Measurements from ENCODE around the gene KRAS. TPM values are rescaled to one million over a fixed set of nuclear protein-coding genes. Genes with fewer than 3 reads are reported as not detected.
A peak's percentile ranks its signal among the peaks of the same experiment; 100 is the strongest.

The KRAS gene
- total RNA-seq, 1 experiment from 2014 or later, result 47.5 TPM

DNA sequence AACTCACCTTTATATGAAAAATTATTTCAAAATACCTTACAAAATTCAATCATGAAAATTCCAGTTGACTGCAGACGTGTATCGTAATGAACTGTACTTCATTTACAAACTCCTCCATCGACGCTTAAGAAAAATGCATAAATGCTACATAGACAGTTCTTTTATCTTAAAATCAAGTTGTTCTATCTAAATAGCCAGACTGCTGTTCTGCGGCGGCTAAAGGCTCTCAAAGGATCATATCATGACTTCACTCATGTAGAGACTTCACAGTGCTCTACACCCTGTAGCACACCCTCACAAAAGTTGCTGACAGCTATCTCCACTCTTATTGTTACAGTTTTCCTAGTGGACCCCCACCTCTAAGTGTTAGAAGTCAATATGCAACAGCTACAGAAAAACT lies 5.2 kb downstream of the KRAS start:
- Mint-ChIP-seq H3K27me3 (ENCODE audit: low read depth) (no peaks in the 10 kb centered on the region), H3K36me3 (ENCODE audit: insufficient read depth in 1 of 3, low read depth in 3 of 3) (peaks cover 1 to 35% (median 22%) of the 10 kb centered on the region in 3 experiments; a peak in 4 of 7 replicates), H3K27ac (0 out of 7 replicates have a peak overlapping the region, but pooled peaks of 1 of the 3 experiments have one; percentile 1), H3K9me3 (no peaks in the 10 kb centered on the region), H3K4me1 (peaks cover 11 to 24% of the 10 kb centered on the region in 2 experiments), H3K4me3 (no peak overlapping the region)
- H3K4me2 ChIP-seq (ENCODE audit: insufficient read depth, insufficient read length, low read length), result no peak overlapping the region
- H4K8ac ChIP-seq (replicated peaks; ENCODE audit: insufficient read length, low read depth, low read length), result no peak overlapping the region
- H3K9me3 ChIP-seq (ENCODE audit: control insufficient read depth, low read depth, low read length), result no peaks in the 10 kb centered on the region
- no peaks in the 10 kb centered on the region for H3K4me1 ChIP-seq (ENCODE audit: insufficient read depth, low read length)
- no peak overlapping the region for H2AK5ac ChIP-seq (ENCODE audit: insufficient read length, low read length)
- WGBS (ENCODE audit: extremely low coverage, insufficient read length, low lambda C conversion rate), result no CpG with 5 or more reads among the region's 6 CpGs
- H3K4ac ChIP-seq (ENCODE audit: low read depth, low read length), result no peak overlapping the region
- no peak overlapping the region for H3K14ac ChIP-seq (ENCODE audit: insufficient read depth, low read length)
- H2BK120ac ChIP-seq (ENCODE audit: low read depth, low read length, poor library complexity, severe bottlenecking), result peak overlapping the region; percentile 36
- peaks cover 10% of the 10 kb centered on the region; the same call in 1 of the 2 replicates for H3K79me2 ChIP-seq (ENCODE audit: insufficient read depth, low read length)
- no peak overlapping the region for H4K91ac ChIP-seq (ENCODE audit: insufficient read length, low read depth, low read length)
- H2BK5ac ChIP-seq (ENCODE audit: insufficient read length, low read length), result no peak overlapping the region
- no peak overlapping the region for H3K23ac ChIP-seq (ENCODE audit: insufficient read length, low read depth, low read length)
- no peak overlapping the region for H4K5ac ChIP-seq (ENCODE audit: insufficient read length, low read depth, low read length)
- no peak overlapping the region for H2AFZ ChIP-seq (ENCODE audit: low read length)
- no peak overlapping the region for H2BK12ac ChIP-seq (ENCODE audit: insufficient read length, low read depth, low read length)
- no peaks in the 10 kb centered on the region for H3K27me3 ChIP-seq (ENCODE audit: insufficient read depth, low read length)
- peaks cover 3% of the 10 kb centered on the region for H3K79me1 ChIP-seq (ENCODE audit: insufficient read depth, low read depth, low read length, poor library complexity, severe bottlenecking)
- TF ChIP-seq, protein P1, sequence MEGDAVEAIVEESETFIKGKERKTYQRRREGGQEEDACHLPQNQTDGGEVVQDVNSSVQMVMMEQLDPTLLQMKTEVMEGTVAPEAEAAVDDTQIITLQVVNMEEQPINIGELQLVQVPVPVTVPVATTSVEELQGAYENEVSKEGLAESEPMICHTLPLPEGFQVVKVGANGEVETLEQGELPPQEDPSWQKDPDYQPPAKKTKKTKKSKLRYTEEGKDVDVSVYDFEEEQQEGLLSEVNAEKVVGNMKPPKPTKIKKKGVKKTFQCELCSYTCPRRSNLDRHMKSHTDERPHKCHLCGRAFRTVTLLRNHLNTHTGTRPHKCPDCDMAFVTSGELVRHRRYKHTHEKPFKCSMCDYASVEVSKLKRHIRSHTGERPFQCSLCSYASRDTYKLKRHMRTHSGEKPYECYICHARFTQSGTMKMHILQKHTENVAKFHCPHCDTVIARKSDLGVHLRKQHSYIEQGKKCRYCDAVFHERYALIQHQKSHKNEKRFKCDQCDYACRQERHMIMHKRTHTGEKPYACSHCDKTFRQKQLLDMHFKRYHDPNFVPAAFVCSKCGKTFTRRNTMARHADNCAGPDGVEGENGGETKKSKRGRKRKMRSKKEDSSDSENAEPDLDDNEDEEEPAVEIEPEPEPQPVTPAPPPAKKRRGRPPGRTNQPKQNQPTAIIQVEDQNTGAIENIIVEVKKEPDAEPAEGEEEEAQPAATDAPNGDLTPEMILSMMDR (conservative IDR thresholded peaks at IDR 0.05), result no peak
- no peak overlapping the region for H2BK20ac ChIP-seq (ENCODE audit: low read depth, low read length, poor library complexity, severe bottlenecking)
- no peak overlapping the region for H3T11ph ChIP-seq (ENCODE audit: low read length)
- no peak overlapping the region for H3K27ac ChIP-seq (ENCODE audit: insufficient read length, low read depth, low read length)
- H3K9ac ChIP-seq (ENCODE audit: extremely low read depth, insufficient read length, low read length), result no peak overlapping the region
- no peak overlapping the region for H2BK15ac ChIP-seq (ENCODE audit: low read depth, low read length)
- H3K18ac ChIP-seq (ENCODE audit: insufficient read length, low read depth, low read length), result no peak overlapping the region
- H3K23me2 ChIP-seq (ENCODE audit: insufficient read length, low read depth, low read length, poor library complexity, severe bottlenecking), result peaks cover 4% of the 10 kb centered on the region
- no peak overlapping the region for H3K56ac ChIP-seq (ENCODE audit: insufficient read length, low read depth, low read length)
- no peaks in the 10 kb centered on the region for H4K20me1 ChIP-seq (ENCODE audit: control insufficient read depth, insufficient read depth, insufficient read length)
- no peak for DNase-seq
